Measurements from ENCODE around the gene KISS1.

KISS1 gene

GRCh38 chr1:204172404-204173029, 23.8 kb downstream of the KISS1 start:
- no peaks in the 10 kb centered on the region for H3K36me3 ChIP-seq (ENCODE audit: control insufficient read depth, insufficient read depth, low read length)
- H3K27ac ChIP-seq (ENCODE audit: low read depth, low read length) = no peak overlapping the region
- H3K9me3 ChIP-seq (ENCODE audit: control insufficient read depth, insufficient read depth, low read length) = peaks cover 24% of the 10 kb centered on the region
- H3K4me3 ChIP-seq (ENCODE audit: low read depth, low read length) = no peak overlapping the region
- no peaks in the 10 kb centered on the region for H3K4me1 ChIP-seq (ENCODE audit: control insufficient read depth, insufficient read depth, low read length)
- H3K27me3 ChIP-seq (ENCODE audit: control insufficient read depth, insufficient read depth, low read length) = no peaks in the 10 kb centered on the region
- H3K9ac ChIP-seq (ENCODE audit: low read depth, low read length) = no peak overlapping the region

GRCh38 chr1:204171751-204172178, 24.5 kb downstream of the KISS1 start:
- H3K27me3 ChIP-seq (ENCODE audit: control insufficient read depth, insufficient read depth, low read length) = no peaks in the 10 kb centered on the region
- peaks cover 24% of the 10 kb centered on the region for H3K9me3 ChIP-seq (ENCODE audit: control insufficient read depth, insufficient read depth, low read length)
- no peak overlapping the region for H3K27ac ChIP-seq (ENCODE audit: low read depth, low read length)
- no peaks in the 10 kb centered on the region for H3K36me3 ChIP-seq (ENCODE audit: control insufficient read depth, insufficient read depth, low read length)
- no peak overlapping the region for H3K9ac ChIP-seq (ENCODE audit: low read depth, low read length)
- H3K4me1 ChIP-seq (ENCODE audit: control insufficient read depth, insufficient read depth, low read length) = no peaks in the 10 kb centered on the region
- H3K4me3 ChIP-seq (ENCODE audit: low read depth, low read length) = no peak overlapping the region

- H3K9me3 ChIP-seq (ENCODE audit: control insufficient read depth, insufficient read depth, low read length) = peaks cover 24% of the 10 kb centered on the region
- H3K27ac ChIP-seq (ENCODE audit: low read depth, low read length) = no peak overlapping the region
- H3K27me3 ChIP-seq (ENCODE audit: control insufficient read depth, insufficient read depth, low read length) = no peaks in the 10 kb centered on the region
- H3K9ac ChIP-seq (ENCODE audit: low read depth, low read length) = no peak overlapping the region
- no peaks in the 10 kb centered on the region for H3K36me3 ChIP-seq (ENCODE audit: control insufficient read depth, insufficient read depth, low read length)
- H3K4me3 ChIP-seq (ENCODE audit: low read depth, low read length) = no peak overlapping the region
- no peaks in the 10 kb centered on the region for H3K4me1 ChIP-seq (ENCODE audit: control insufficient read depth, insufficient read depth, low read length)
Measured at GRCh38 chr1:204170494-204171155, 25.7 kb downstream of the KISS1 start.

GRCh38 chr1:204169858-204170257, 26.4 kb downstream of the KISS1 start:
- no peaks in the 10 kb centered on the region for H3K27me3 ChIP-seq (ENCODE audit: control insufficient read depth, insufficient read depth, low read length)
- H3K9me3 ChIP-seq (ENCODE audit: control insufficient read depth, insufficient read depth, low read length) = peaks cover 24% of the 10 kb centered on the region
- H3K36me3 ChIP-seq (ENCODE audit: control insufficient read depth, insufficient read depth, low read length) = no peaks in the 10 kb centered on the region
- H3K4me3 ChIP-seq (ENCODE audit: low read depth, low read length) = no peak overlapping the region
- H3K27ac ChIP-seq (ENCODE audit: low read depth, low read length) = no peak overlapping the region
- H3K9ac ChIP-seq (ENCODE audit: low read depth, low read length) = no peak overlapping the region
- no peaks in the 10 kb centered on the region for H3K4me1 ChIP-seq (ENCODE audit: control insufficient read depth, insufficient read depth, low read length)

GRCh38 chr1:204167730-204168129, 28.6 kb downstream of the KISS1 start:
- Histone ChIP-seq H3K27me3 (ENCODE audit: control insufficient read depth, insufficient read depth, low read length) (no peaks in the 10 kb centered on the region), H3K9ac (ENCODE audit: low read depth, low read length) (no peak overlapping the region), H3K4me3 (ENCODE audit: low read depth, low read length) (no peak overlapping the region), H3K9me3 (ENCODE audit: control insufficient read depth, insufficient read depth, low read length) (peaks cover 24% of the 10 kb centered on the region), H3K36me3 (ENCODE audit: control insufficient read depth, insufficient read depth, low read length) (no peaks in the 10 kb centered on the region), H3K4me1 (ENCODE audit: control insufficient read depth, insufficient read depth, low read length) (no peaks in the 10 kb centered on the region), H3K27ac (ENCODE audit: low read depth, low read length) (no peak overlapping the region)

GRCh38 chr1:204166219-204166618, 30.1 kb downstream of the KISS1 start, which contains the start of gene REN:
REN (minus strand) TSS chr1:204166337; CDS start chr1:204166293, 44 bp downstream.
- H3K27me3 ChIP-seq (ENCODE audit: control insufficient read depth, insufficient read depth, low read length) = no peaks in the 10 kb centered on the region
- no peaks in the 10 kb centered on the region for H3K36me3 ChIP-seq (ENCODE audit: control insufficient read depth, insufficient read depth, low read length)
- no peak within 1 kb of the TSS for H3K27ac ChIP-seq (ENCODE audit: low read depth, low read length)
- H3K9ac ChIP-seq (ENCODE audit: low read depth, low read length) = no peak within 1 kb of the TSS
- H3K4me3 ChIP-seq (ENCODE audit: low read depth, low read length) = no peak within 1 kb of the TSS
- H3K4me1 ChIP-seq (ENCODE audit: control insufficient read depth, insufficient read depth, low read length) = no peaks in the 10 kb centered on the region
- H3K9me3 ChIP-seq (ENCODE audit: control insufficient read depth, insufficient read depth, low read length) = peaks cover 20% of the 10 kb centered on the region

GRCh38 chr1:204162494-204163074, 33.7 kb downstream of the KISS1 start:
- Histone ChIP-seq H3K27ac (ENCODE audit: low read depth, low read length) (no peak overlapping the region), H3K9ac (ENCODE audit: low read depth, low read length) (no peak overlapping the region), H3K4me3 (ENCODE audit: low read depth, low read length) (no peak overlapping the region), H3K27me3 (ENCODE audit: control insufficient read depth, insufficient read depth, low read length) (no peaks in the 10 kb centered on the region), H3K9me3 (ENCODE audit: control insufficient read depth, insufficient read depth, low read length) (no peaks in the 10 kb centered on the region), H3K36me3 (ENCODE audit: control insufficient read depth, insufficient read depth, low read length) (no peaks in the 10 kb centered on the region), H3K4me1 (ENCODE audit: control insufficient read depth, insufficient read depth, low read length) (no peaks in the 10 kb centered on the region)

- no peak overlapping the region for H3K4me3 ChIP-seq (ENCODE audit: low read depth, low read length)
- H3K9me3 ChIP-seq (ENCODE audit: control insufficient read depth, insufficient read depth, low read length) = no peaks in the 10 kb centered on the region
- no peak overlapping the region for H3K27ac ChIP-seq (ENCODE audit: low read depth, low read length)
- H3K27me3 ChIP-seq (ENCODE audit: control insufficient read depth, insufficient read depth, low read length) = peaks cover 2% of the 10 kb centered on the region; the same call in 1 of the 2 replicates
- H3K4me1 ChIP-seq (ENCODE audit: control insufficient read depth, insufficient read depth, low read length) = no peaks in the 10 kb centered on the region
- no peak overlapping the region for H3K9ac ChIP-seq (ENCODE audit: low read depth, low read length)
- no peaks in the 10 kb centered on the region for H3K36me3 ChIP-seq (ENCODE audit: control insufficient read depth, insufficient read depth, low read length)
Measured at GRCh38 chr1:204161609-204162493, 34.4 kb downstream of the KISS1 start.

- Histone ChIP-seq H3K4me1 (ENCODE audit: control insufficient read depth, insufficient read depth, low read length) (no peaks in the 10 kb centered on the region), H3K9me3 (ENCODE audit: control insufficient read depth, insufficient read depth, low read length) (no peaks in the 10 kb centered on the region), H3K9ac (ENCODE audit: low read depth, low read length) (no peak overlapping the region), H3K36me3 (ENCODE audit: control insufficient read depth, insufficient read depth, low read length) (no peaks in the 10 kb centered on the region), H3K27ac (ENCODE audit: low read depth, low read length) (no peak overlapping the region), H3K27me3 (ENCODE audit: control insufficient read depth, insufficient read depth, low read length) (peaks cover 5% of the 10 kb centered on the region), H3K4me3 (ENCODE audit: low read depth, low read length) (no peak overlapping the region)
Measured at GRCh38 chr1:204157962-204158361, 38.3 kb downstream of the KISS1 start.

- Histone ChIP-seq H3K4me1 (ENCODE audit: control insufficient read depth, insufficient read depth, low read length) (no peaks in the 10 kb centered on the region), H3K9me3 (ENCODE audit: control insufficient read depth, insufficient read depth, low read length) (no peaks in the 10 kb centered on the region), H3K36me3 (ENCODE audit: control insufficient read depth, insufficient read depth, low read length) (no peaks in the 10 kb centered on the region), H3K9ac (ENCODE audit: low read depth, low read length) (no peak overlapping the region), H3K27me3 (ENCODE audit: control insufficient read depth, insufficient read depth, low read length) (peaks cover 16% of the 10 kb centered on the region), H3K27ac (ENCODE audit: low read depth, low read length) (no peak overlapping the region), H3K4me3 (ENCODE audit: low read depth, low read length) (no peak overlapping the region)
Measured at GRCh38 chr1:204155881-204156280, 40.4 kb downstream of the KISS1 start.

Data from HUES48 (cell line).